ENCODE data around the gene SLC2A11.

The SLC2A11 gene

DNA sequence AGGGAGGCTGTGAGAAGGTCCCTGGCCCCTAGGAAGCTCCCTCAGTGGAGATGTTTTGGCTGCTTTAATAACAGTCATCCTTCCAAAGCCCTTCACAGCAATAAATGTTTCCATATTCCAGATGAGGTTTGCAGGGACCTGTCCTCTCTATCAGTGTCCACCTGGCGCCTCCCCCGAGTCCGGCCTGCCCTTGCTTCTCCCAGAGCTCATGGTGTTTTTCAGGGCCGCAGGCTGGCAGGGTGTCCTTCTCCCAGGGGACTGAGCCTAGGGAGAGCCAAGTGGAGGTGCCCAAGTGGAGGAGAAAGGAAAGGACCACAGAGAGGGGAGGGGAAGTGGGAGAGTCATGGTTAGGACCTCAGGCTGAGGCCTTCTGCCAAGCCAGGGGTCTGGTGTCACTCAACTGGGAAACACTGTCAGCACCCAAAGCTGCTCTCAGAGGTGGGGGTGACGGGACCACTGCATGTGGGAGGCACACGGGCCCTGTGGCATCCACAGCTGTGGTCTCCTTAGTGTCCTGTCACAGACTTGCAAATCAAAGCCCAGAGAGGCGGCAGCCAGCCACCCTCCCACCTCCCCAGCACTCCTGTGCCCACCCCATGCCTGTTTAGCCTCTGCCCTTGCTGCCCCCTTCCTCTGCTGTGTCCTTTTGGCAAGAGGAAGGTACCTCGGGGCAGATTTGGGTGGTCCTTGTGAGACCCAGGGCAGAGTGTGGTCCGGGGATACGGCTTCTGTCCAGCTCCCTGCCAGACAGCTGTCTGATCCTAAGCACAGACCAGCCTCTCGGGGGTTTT, 25.3 kb upstream of the SLC2A11 start:
- no peak for DNase-seq (ENCODE audit: low read depth)

- no peak for DNase-seq (ENCODE audit: low read depth)
Observed at GRCh38 chr22:23833017-23833751, 24.5 kb upstream of the SLC2A11 start.

DNA sequence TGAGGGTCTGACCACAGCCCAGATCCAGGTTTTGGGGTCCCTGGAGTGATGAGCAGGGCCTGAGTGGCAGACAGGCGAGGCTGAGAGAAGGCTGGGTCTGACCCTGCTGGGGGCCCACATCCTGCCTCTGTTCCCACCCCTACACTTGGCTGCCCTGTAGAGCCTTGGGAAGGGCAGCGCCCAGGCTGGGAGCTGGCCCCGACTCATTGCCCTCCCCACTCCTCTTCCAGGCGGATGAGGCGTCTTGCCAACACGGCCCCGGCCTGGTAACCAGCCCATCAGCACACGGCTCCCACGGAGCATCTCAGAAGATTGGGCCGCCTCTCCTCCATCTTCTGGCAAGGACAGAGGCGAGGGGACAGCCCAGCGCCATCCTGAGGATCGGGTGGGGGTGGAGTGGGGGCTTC, 23.8 kb upstream of the SLC2A11 start:
- no peak for DNase-seq (ENCODE audit: low read depth)

GRCh38 chr22:23834406-23834792, 23.3 kb upstream of the SLC2A11 start:
- DNase-seq (ENCODE audit: low read depth): no peak

GRCh38 chr22:23834793-23835483, 22.7 kb upstream of the SLC2A11 start:
- no peak for DNase-seq (ENCODE audit: low read depth)

DNA sequence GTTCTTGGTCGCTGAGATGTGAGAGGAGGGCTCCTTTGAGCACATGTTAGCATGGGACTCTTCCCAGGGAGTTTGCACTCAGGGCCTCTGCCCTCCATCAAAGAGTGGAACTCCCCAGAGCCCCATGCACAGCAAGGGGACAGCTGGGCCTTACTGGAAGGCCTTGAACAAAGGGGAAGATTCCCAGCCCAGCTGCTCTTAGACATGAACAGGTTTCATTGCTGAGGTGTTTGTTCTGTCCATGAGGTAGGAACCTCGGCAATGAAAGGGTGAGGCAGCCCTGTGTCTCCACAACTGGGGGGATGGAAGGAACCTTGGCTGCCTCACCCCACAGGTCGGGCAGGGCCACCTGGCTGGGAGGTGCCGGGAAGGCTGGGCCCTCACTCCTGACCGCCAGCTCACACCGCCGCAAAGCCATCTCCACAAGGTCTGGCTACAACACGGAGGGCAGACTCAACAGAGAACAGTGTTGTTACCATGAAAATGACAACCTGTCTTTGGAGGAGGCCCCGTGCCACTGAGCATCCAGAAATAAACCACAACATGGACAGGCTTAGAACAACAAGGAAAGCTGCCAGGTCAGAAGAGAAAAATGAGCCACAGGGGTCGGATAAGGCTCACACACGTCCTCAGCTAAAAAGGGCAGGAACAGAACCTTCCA, 22.1 kb upstream of the SLC2A11 start:
- no peak for DNase-seq (ENCODE audit: low read depth)

- DNase-seq (ENCODE audit: low read depth): no peak
Observed at GRCh38 chr22:23836281-23836680, 21.4 kb upstream of the SLC2A11 start.

GRCh38 chr22:23836692-23837495, 20.8 kb upstream of the SLC2A11 start:
- DNase-seq (ENCODE audit: low read depth): no peak

GRCh38 chr22:23837496-23837859, 20.2 kb upstream of the SLC2A11 start:
- DNase-seq (ENCODE audit: low read depth): no peak

- DNase-seq (ENCODE audit: low read depth): no peak
Observed at GRCh38 chr22:23837911-23838680, 19.6 kb upstream of the SLC2A11 start.

DNA sequence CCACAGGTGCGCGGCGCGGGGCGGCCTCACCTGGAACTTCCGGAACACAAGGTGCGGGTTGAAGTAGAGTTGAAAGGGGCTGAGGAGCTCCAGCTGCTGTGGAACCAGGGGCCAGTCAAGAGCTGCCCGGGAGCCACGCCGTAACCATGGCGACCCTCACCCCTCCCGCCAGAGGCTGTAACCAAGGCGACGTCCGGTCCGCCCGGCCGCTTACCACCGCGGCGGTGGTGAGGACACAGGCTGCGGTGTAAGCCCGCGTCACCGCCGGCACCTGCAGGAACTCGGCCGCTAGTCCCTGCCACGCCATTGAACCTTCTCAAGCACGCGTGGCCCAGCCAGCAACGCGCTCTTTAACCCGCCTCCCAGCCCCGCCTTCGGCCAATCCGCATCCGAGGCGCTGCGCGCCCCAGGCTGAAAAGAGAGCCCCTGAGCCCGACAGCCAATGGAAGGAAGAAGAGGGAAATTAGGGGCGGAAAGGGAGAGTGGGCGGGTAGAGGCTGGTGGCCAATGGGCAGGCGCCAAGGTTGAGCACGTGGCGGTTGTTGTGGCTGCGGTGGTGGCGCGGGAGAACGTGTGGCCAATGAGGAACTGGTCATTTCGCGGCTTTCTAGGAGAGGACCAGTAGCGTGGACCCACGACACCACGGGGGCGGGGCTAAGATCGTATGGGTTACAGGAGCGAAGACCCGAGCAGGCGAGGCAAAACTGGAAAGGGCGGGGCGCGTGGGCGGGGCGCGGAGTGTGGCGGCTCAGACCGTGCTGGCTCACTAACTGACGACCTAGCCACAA, 18.8 kb upstream of the SLC2A11 start, which contains the start of gene DERL3:
Gene DERL3 (minus strand): TSS at position 326 of the 788 bp plus-strand sequence. CDS start 19 bp downstream, at position 307.
- peak; percentile 90 for DNase-seq (ENCODE audit: low read depth)

DNA sequence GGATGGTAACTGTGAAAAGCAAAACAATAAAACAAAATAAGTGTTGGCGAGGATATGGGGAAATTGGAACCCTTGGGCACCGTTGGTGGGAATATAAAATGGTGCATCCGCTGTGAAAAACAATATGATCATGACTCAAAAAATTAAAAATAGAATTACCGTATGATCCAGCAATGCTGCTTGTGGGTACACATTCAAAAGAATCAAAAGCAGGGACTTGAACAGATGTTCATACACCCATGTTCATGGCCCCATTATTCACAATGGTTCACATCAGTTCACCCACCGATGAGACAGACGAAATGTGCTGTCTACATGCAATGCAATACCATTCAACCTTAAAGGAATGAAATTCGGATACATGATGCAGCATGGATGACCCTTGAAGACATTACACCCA, 17.6 kb upstream of the SLC2A11 start:
- DNase-seq (ENCODE audit: low read depth): no peak

DNA sequence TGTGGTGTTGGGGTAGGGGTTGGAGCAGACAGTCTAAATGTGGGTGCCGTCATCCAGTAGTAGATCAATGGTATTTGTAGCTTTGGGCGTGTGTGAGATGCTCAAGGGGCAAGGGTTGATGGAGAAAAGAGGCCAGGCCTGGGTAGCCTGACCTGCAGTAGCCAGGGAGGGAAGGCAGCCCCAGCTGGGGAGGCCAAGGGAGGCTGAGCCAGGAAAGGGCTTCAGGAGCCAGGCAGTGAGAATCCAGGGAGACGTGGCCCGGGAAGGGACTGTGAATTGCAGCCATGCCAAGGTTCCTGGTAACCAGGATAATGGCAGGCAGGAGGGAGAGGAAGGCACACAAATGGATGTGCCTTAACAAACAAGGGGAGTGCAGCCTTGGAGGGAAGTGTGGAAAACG, 16.4 kb upstream of the SLC2A11 start:
- no peak for DNase-seq (ENCODE audit: low read depth)

DNA sequence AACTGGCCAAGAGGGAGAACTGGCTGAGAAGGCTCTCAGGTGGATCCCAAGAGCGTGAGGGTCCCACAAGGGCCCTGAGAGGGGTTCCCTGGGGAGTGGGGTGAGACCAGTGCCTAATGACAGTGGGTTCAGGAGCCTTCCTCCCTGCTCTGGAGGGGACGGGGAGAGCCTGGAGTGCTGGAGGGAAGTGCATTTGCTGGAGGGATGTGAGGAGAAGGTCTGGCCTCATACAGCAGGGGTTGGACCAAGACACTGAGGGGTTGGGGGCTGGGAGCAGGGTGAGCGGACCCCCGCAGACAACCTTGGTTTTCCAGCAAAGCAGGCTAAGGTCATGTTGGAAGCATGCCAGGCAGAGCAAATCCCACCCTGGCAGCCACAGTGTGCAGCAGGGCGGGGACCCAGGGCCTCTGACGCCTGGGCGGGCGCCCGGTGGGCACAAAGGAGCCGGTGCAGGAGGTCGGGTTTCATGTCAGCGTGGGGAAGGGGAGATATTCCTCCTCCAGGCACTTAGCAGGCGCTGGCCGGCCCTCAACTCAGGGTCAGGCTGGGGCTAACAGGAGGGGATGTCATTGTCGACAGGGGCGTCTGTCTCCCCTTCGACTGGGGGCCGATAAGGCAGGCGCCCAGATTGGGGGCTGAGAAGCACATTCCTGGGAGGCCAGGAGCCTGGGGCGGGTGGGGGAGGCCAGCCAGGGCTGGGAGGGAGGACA, 15.8 kb upstream of the SLC2A11 start:
- no peak for DNase-seq (ENCODE audit: low read depth)

DNA sequence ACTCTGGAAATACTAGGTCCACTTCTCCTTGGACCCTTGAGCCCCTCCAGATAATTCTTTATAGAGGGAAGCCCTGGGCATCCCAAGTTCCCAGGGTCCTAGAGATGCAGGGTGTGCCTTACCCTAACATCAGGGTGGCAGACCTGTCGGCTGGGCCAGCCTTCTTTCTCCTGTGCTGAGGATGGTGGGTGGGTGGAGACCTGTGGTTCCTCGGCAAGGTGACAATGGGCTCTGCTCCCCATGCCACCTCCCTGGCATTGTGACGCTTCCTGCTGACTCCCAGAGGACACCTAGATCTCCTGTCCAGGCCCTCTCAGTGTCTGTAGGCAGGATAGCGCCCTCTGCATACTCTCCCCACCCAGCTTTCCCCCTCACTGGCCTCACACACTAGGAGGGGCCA, 15.1 kb upstream of the SLC2A11 start:
- no peak for DNase-seq (ENCODE audit: low read depth)

GRCh38 chr22:23844739-23845202, 12.9 kb upstream of the SLC2A11 start:
- no peak for DNase-seq (ENCODE audit: low read depth)

DNA sequence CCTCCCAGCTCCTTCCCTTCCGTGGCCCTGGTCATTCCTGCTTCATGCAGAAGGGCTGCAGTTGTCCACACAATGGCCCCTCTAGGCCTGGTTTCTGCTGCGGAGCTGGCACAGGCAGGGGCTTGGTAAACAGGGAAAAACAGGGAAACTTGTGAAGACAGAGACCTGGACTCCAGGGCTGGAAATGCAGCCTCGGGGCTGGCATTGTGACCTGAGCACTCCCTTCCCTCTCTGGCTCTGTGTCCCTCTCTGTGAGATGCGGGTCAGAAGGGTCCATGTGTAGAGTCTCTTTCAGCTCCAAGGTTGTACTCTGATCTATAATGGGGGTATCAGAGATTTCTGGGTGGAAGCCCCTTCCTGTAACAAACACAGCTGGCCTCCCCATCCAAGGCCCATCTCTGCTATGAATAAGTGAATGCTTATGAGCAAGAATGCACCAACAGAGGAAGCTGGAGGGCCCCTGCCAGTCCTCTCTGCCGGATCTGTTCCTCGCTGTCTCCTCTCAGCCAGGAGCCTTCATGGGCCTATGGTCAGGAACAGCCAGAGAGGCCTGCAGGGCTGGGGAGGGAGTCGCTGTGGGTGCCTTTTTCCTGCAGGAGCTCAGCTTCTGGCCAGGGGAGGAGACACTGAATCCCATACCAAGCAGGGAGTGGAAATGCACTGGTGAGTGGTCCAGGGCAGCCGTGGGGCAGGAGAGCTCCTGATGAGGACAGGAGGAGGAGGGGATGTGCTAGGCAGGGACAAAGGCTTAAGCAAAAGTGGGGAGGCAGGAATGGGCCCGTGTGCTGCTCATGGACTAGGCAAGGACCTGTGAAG, 12.2 kb upstream of the SLC2A11 start:
- DNase-seq (ENCODE audit: low read depth): no peak

DNA sequence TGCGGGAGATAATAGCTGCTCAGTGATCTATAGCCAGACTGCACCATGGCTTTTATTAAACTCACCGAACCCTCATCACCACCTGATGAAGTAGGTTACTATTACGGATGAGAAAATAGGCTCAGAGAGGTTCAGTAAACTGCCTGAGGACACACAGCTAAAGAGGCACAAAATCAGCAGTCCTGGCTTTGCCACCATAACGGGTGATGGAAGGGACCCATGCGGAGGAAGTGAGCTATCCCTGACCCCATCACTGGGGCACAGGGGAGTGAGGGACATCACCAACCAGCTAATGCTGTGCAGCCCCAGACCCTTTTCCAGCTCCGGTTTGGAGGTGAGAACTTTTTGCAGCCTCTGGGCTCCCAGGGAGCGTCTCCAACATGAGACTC, 11.6 kb upstream of the SLC2A11 start:
- no peak for DNase-seq (ENCODE audit: low read depth)
